GM19193 (cell line): ENCODE measurements around the gene PLEKHA7.
A peak's percentile ranks its signal among the peaks of the same experiment; 100 is the strongest.

ENCODE experiments used
- POLR2A ChIP-seq: IDR thresholded peaks from 4 replicates; pipeline ENCODE4 v1.6.1; 2011; ENCODE audit not compliant: insufficient read depth, insufficient read length; ENCODE audit errors: extremely low read depth

PLEKHA7 gene

DNA sequence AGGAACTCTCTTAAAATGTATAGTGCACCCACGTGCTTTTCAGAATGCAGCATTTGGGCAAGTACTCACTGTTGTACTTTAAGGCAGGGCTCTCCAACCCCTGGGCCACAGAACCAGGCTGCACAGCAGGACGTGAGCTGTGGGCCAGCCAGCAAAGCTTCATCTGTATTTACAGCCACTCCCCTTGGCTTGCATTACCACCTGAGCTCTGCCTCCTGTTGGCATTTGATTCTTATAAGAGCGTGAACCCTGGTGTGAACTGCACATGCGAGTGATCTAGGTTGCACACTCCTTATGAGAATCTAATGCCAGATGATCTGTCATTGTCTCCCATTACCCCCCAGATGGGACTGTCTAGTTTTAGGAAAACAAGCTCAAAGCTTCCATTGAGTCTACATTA is 272.7 kb downstream of the PLEKHA7 start:
- peak; percentile 16 for TF ChIP-seq POLR2A

DNA sequence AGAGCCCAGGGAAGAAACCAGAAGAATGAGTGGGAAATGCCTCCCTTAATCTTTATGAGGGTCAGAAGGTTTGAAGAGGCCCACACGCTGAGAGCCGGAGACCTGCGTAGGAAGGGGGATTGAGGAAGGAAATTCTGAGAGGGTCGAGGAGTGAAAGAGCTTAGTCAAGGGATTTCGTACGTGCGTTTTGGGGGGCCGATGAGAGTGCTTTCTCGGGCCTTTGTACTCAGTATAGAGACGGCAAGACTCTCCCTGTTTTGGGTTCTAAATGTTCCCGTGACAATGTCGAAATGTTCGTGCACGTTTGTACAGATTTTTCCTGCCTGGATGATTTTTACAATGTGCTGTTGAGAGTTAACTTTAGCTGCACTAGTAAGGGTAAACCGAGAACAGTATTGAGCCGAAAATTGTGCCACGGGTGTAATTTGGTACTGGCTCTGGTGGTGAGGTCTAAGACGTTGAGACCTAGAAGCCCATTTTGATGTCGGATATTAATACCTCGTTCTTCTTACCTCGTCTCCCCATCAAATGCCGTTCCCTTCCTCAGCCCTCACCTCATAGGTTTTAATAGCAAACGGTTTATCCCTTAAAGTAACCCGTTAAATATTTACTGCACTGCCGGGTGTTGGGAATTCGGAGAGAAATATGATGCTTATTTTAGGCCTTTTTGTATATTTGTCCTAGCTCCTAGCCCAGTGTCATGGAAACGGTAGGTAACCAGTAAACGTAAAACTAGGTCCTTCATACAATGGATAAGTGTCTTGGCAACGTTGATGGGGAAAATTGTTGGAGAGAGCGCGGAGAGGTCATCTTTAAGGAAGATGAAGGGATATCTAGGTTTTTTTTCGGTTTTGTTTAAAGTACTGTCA is 275.0 kb downstream of the PLEKHA7 start:
- no peak for TF ChIP-seq POLR2A

DNA sequence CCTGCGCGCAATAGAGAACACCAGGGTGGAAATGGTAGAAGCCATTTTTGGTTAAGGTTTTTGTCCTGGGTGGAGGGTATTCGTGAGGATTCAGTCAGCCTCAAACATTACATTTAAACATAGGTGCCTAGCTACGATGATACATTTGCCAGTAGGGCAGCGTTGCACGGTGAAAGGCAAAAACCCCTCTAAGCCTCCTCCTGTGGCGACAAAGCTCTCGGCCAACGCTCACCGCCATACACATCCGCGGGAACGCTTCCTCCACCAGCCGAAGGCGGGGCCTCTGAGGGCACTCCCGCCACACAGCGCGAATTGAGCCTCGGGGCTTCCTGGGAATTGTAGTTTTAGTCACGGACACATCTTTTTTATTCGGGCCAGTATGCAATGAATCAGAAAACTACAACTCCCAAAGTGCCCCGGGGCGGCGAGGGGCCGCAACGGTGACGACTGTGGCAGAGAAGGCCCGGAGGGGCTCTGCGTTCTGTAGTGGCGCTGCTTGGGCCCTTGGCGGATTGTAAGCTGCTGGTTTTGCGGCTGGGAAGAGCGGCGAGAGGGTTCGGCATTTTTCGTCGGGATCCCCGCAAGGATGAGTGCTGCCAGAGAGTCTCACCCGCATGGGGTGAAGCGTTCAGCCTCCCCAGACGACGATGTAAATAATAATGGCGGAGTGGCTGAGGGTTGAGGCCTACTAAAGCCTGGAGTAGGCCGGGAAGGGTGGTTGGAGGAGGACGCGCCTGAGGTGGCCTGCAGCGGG is 275.8 kb downstream of the PLEKHA7 start, which contains the start of gene C11orf58:
C11orf58 (plus strand) TSS at position 455 of the 754 bp plus-strand sequence; CDS start at position 587, 132 bp downstream.
- peak; percentile 96 for TF ChIP-seq POLR2A

DNA sequence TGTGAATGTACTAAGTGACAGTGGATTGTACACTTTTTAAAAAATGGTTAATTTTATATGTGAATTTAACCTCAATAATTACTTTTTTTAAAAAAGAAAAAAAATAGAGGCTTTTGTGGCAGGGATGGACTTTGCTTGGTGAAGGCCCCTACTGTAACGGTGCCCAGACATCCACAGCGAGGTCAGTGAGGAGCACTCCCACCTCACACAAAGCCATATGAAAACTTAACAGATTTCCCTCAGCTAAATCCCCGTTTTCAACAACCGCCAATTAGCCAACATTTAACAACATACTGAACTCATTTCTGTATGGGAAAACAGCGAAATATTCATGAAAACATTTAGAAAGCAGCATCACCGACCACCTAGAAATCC is 276.4 kb downstream of the PLEKHA7 start:
- TF ChIP-seq POLR2A: no peak
